HEK293 (cell line): ENCODE results near the gene DCAF4.

Source experiments
- CTCF ChIA-PET: fragments of 350-600 bp; formaldehyde crosslinking; extraction: SDS; loops from one replicate; lab custom pipeline; 2021; ENCODE audit warnings: antibody characterized with exemption; lab: Yijun Ruan, JAX
- POLR2A ChIA-PET: fragments of 300-600 bp; formaldehyde crosslinking; extraction: SDS; loops from one replicate; lab custom pipeline; 2020; ENCODE audit warnings: antibody characterized with exemption, inconsistent platforms; lab: Yijun Ruan, JAX
- H3K27ac ChIP-seq: fragments of 200-500 bp; sonication (Bioruptor generic); 2 replicates; pipeline ENCODE4 v1.5.1; 2014; ENCODE audit warnings: low read depth, low read length, control low read depth, inconsistent platforms; ENCODE audit errors: extremely low read depth
- H3K36me3 ChIP-seq, 2 experiments: fragments of 200-500 bp in 1 of 2; sonication (Bioruptor generic) in 1 of 2; 1 replicate in 1 of 2; 2 replicates in 1 of 2; pipeline ENCODE4 v1.5.1; 2014 to 2017; ENCODE audit warnings: inconsistent platforms in 2 of 2, low read length in 2 of 2; ENCODE audit not compliant: control insufficient read depth in 2 of 2, insufficient read depth in 1 of 2
- H3K4me1 ChIP-seq: fragments of 200-500 bp; sonication (Bioruptor generic); 2 replicates; pipeline ENCODE4 v1.5.1; 2014; ENCODE audit warnings: mild to moderate bottlenecking, low read length, inconsistent platforms; ENCODE audit not compliant: control insufficient read depth, insufficient read depth
- H3K4me3 ChIP-seq: 2 replicates; pipeline ENCODE4 v1.5.1; 2011; ENCODE audit warnings: low read depth, mild to moderate bottlenecking, control low read depth, low read length, moderate library complexity
- H3K9me3 ChIP-seq: fragments of 200-500 bp; sonication (Bioruptor generic); 2 replicates; pipeline ENCODE4 v1.5.1; 2014; ENCODE audit warnings: low read depth, low read length, inconsistent platforms; ENCODE audit not compliant: control insufficient read depth, insufficient read depth
- GFI1B ChIP-seq: fragments of 450-650 bp; formaldehyde crosslinking; IDR thresholded peaks from 2 replicates; pipeline ENCODE4 v1.5.1; 2016; ENCODE audit warnings: missing biosample characterization, missing genetic modification characterization
- KLF7 ChIP-seq: fragments of 450-650 bp; formaldehyde crosslinking; IDR thresholded peaks from 2 replicates; pipeline ENCODE4 v1.5.1; 2016; ENCODE audit warnings: missing biosample characterization, missing genetic modification characterization, borderline replicate concordance
- ZBTB1 ChIP-seq: fragments of 450-650 bp; formaldehyde crosslinking; IDR thresholded peaks from 2 replicates; pipeline ENCODE4 v1.5.1; 2016; ENCODE audit warnings: missing biosample characterization, missing genetic modification characterization
- ZBTB8A ChIP-seq: fragments of 450-650 bp; formaldehyde crosslinking; IDR thresholded peaks from 2 replicates; pipeline ENCODE4 v1.5.1; 2016; ENCODE audit warnings: missing biosample characterization, missing genetic modification characterization
- ZEB2 ChIP-seq: fragments of 450-650 bp; formaldehyde crosslinking; IDR thresholded peaks from 2 replicates; pipeline ENCODE4 v1.5.1; 2016; ENCODE audit warnings: missing biosample characterization, missing genetic modification characterization
- ZNF10 ChIP-seq: fragments of 450-650 bp; formaldehyde crosslinking; IDR thresholded peaks from 2 replicates; pipeline ENCODE4 v1.5.1; 2017; ENCODE audit warnings: missing biosample characterization, missing genetic modification characterization
- ZNF266 ChIP-seq: fragments of 450-650 bp; formaldehyde crosslinking; IDR thresholded peaks from 2 replicates; pipeline ENCODE4 v1.5.1; 2016; ENCODE audit warnings: missing biosample characterization, missing genetic modification characterization, low read depth
- ZNF560 ChIP-seq: fragments of 450-650 bp; formaldehyde crosslinking; IDR thresholded peaks from 2 replicates; pipeline ENCODE4 v1.5.1; 2017; ENCODE audit warnings: missing biosample characterization, missing genetic modification characterization, borderline replicate concordance
- ZNF626 ChIP-seq: fragments of 450-650 bp; sonication (Bioruptor Pico); formaldehyde crosslinking; IDR thresholded peaks from 2 replicates; pipeline ENCODE4 v1.5.1; 2018; ENCODE audit warnings: missing biosample characterization, missing genetic modification characterization, inconsistent platforms
- ZNF654 ChIP-seq: fragments of 450-650 bp; formaldehyde crosslinking; IDR thresholded peaks from 2 replicates; pipeline ENCODE4 v1.5.1; 2016; ENCODE audit warnings: low read depth, missing biosample characterization, missing genetic modification characterization
- ZNF660 ChIP-seq: fragments of 450-650 bp; IDR thresholded peaks from 2 replicates; pipeline ENCODE4 v1.5.1; 2018; ENCODE audit warnings: missing biosample characterization, mild to moderate bottlenecking, missing genetic modification characterization
- ZNF701 ChIP-seq: fragments of 450-650 bp; formaldehyde crosslinking; IDR thresholded peaks from 2 replicates; pipeline ENCODE4 v1.5.1; 2016; ENCODE audit warnings: missing biosample characterization, missing genetic modification characterization
- ZXDB ChIP-seq: fragments of 450-650 bp; formaldehyde crosslinking; IDR thresholded peaks from 2 replicates; pipeline ENCODE4 v1.5.1; 2016; ENCODE audit warnings: missing biosample characterization, missing genetic modification characterization
- TF ChIP-seq, protein P1 (sequence below): fragments of 450-650 bp; formaldehyde crosslinking; IDR thresholded peaks from 2 replicates; pipeline ENCODE4 v1.5.1; 2016; ENCODE audit warnings: missing biosample characterization, missing genetic modification characterization
- TF ChIP-seq, protein P2 (sequence below): fragments of 450-650 bp; formaldehyde crosslinking; IDR thresholded peaks from 2 replicates; pipeline ENCODE4 v1.5.1; 2016; ENCODE audit warnings: missing biosample characterization, missing genetic modification characterization, borderline replicate concordance
- TF ChIP-seq, protein P3 (sequence below): fragments of 450-650 bp; formaldehyde crosslinking; IDR thresholded peaks from 2 replicates; pipeline ENCODE4 v1.5.0; 2017; ENCODE audit warnings: missing biosample characterization, missing genetic modification characterization, borderline replicate concordance
- TF ChIP-seq, protein P4 (sequence below): fragments of 450-650 bp; formaldehyde crosslinking; IDR thresholded peaks from 2 replicates; pipeline ENCODE4 v1.5.1; 2016; ENCODE audit warnings: missing biosample characterization, missing genetic modification characterization, low read depth
- TF ChIP-seq, protein P5 (sequence below): IDR thresholded peaks from 2 replicates; pipeline ENCODE4 v1.6.1; 2011; ENCODE audit warnings: mild to moderate bottlenecking, low read depth, low read length, borderline replicate concordance
- TF ChIP-seq, protein P6 (sequence below): fragments of 450-650 bp; formaldehyde crosslinking; IDR thresholded peaks from 2 replicates; pipeline ENCODE4 v1.5.1; 2016; ENCODE audit warnings: missing biosample characterization, missing genetic modification characterization

The DCAF4 gene

DNA sequence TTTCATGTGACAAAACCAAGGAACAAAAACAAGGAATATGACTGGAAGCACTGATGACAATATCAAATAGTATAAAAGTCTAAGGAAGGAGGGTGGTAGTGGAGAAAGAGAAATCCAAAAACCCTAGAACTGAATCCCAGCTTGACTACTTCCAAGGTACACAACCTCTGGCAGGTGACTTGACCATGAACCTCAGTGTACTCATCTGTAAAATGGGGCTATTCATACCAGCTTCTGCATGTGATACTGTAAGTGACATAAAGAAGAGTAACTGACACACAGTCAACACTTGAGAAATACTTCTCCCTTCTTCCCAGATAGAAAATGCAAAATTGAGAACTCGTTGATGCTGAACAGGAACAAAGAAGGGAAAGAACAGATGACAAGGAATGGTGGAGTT is 22.0 kb upstream of the DCAF4 start (continued):
- TF ChIP-seq, protein P1, sequence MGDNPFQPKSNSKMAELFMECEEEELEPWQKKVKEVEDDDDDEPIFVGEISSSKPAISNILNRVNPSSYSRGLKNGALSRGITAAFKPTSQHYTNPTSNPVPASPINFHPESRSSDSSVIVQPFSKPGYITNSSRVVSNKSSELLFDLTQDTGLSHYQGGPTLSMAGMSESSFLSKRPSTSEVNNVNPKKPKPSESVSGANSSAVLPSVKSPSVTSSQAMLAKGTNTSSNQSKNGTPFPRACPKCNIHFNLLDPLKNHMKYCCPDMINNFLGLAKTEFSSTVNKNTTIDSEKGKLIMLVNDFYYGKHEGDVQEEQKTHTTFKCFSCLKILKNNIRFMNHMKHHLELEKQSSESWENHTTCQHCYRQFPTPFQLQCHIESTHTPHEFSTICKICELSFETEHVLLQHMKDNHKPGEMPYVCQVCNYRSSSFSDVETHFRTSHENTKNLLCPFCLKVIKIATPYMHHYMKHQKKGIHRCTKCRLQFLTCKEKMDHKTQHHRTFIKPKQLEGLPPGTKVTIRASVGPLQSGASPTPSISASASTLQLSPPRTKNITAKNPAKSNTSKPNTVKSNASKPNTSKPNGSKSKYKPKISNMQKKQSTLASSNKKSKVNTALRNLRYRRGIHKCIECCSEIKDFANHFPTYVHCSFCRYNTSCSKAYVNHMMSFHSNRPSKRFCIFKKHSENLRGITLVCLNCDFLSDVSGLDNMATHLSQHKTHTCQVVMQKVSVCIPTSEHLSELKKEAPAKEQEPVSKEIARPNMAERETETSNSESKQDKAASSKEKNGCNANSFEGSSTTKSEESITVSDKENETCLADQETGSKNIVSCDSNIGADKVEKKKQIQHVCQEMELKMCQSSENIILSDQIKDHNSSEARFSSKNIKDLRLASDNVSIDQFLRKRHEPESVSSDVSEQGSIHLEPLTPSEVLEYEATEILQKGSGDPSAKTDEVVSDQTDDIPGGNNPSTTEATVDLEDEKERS (tag by site-specific recombination), result no peak

DNA sequence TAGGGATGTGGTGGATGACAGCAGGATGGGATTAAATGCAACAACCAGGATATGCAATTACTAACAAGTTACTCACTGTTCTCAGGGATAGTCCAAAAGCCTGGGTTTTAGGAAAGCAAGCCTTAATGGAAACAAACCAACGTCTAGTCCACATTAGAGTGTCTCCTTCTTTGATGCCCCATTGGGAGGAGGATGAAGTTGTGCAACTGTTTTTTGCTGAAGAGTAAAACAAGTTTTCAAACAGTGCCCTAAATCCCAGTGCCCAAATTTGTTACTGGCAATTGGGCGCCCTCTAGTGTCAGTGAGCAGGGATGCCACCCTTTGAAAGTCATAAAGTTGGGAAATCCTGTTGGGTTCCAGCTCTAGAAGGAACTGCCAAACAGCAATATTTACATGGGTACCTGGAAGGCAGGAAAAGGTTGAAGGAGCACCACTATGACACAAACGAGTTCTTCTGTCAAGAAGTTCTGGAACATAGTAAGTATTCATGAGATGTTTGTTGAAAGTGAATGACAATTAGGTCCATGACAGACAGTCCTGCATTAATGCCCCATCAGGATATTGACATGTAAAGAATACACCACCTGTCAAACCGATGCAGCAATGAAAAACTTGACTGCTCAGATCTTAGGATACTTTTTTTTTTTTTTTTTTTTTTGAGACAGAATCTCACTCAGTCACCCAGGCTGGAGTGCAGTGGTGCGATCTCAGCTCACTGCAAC is 21.3 kb upstream of the DCAF4 start:
- ChIA-PET CTCF (interaction anchor here (0.6 to 7.5 kb wide), 24 partner anchors 9 to 1806 kb away, joined by 3 to 158 read pairs (median 4); partner anchors contain the start of gene DPF3), POLR2A (no interaction called here)

DNA sequence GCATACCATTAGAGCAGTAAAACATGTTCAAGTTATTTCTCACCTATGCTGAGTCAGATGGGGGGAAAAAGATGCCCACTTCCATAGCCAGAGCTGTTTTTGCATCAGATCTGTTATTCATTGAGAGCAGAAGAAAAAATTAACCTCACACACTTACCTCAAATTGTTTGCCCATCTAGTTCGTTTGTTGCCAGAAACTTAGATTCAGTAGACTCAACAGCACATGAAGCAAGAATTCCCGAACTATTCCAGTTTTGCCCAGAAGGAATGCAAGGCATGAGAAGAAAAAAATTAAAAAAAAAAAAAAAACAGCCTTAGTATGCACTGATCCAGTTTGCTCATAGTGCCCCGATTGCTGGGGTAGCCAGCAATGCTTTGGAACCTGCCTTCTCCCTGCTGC is 19.9 kb upstream of the DCAF4 start:
- H3K27ac ChIP-seq, result no peak overlapping the region
- H3K4me3 ChIP-seq, result no peak overlapping the region
- H3K4me1 ChIP-seq, result peaks cover 4% of the 10 kb centered on the region; the same call in 1 of the 2 replicates
- POLR2A ChIA-PET, result no interaction called here
- H3K36me3 ChIP-seq, result no peaks in the 10 kb centered on the region
- CTCF ChIA-PET, result interaction anchor here (0.7 to 7.5 kb wide), 6 partner anchors 12 to 597 kb away, joined by 3 to 158 read pairs (median 6); partner anchors contain the start of gene DPF3
- no peaks in the 10 kb centered on the region for H3K9me3 ChIP-seq
- TF ChIP-seq ZNF10 (tag by site-specific recombination) (no peak), GFI1B (tag by site-specific recombination) (no peak), ZEB2 (tag by site-specific recombination) (no peak), ZNF701 (tag by site-specific recombination) (no peak), KLF7 (tag by site-specific recombination) (no peak), ZNF654 (tag by site-specific recombination) (no peak), ZNF626 (tag by site-specific recombination) (no peak), ZXDB (no peak), ZNF266 (tag by site-specific recombination) (no peak)
- TF ChIP-seq, protein P2, sequence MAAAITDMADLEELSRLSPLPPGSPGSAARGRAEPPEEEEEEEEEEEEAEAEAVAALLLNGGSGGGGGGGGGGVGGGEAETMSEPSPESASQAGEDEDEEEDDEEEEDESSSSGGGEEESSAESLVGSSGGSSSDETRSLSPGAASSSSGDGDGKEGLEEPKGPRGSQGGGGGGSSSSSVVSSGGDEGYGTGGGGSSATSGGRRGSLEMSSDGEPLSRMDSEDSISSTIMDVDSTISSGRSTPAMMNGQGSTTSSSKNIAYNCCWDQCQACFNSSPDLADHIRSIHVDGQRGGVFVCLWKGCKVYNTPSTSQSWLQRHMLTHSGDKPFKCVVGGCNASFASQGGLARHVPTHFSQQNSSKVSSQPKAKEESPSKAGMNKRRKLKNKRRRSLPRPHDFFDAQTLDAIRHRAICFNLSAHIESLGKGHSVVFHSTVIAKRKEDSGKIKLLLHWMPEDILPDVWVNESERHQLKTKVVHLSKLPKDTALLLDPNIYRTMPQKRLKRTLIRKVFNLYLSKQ (tag by site-specific recombination), result no peak
- TF ChIP-seq, protein P3, sequence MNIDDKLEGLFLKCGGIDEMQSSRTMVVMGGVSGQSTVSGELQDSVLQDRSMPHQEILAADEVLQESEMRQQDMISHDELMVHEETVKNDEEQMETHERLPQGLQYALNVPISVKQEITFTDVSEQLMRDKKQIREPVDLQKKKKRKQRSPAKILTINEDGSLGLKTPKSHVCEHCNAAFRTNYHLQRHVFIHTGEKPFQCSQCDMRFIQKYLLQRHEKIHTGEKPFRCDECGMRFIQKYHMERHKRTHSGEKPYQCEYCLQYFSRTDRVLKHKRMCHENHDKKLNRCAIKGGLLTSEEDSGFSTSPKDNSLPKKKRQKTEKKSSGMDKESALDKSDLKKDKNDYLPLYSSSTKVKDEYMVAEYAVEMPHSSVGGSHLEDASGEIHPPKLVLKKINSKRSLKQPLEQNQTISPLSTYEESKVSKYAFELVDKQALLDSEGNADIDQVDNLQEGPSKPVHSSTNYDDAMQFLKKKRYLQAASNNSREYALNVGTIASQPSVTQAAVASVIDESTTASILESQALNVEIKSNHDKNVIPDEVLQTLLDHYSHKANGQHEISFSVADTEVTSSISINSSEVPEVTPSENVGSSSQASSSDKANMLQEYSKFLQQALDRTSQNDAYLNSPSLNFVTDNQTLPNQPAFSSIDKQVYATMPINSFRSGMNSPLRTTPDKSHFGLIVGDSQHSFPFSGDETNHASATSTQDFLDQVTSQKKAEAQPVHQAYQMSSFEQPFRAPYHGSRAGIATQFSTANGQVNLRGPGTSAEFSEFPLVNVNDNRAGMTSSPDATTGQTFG (tag by site-specific recombination), result no peak
- TF ChIP-seq, protein P4, sequence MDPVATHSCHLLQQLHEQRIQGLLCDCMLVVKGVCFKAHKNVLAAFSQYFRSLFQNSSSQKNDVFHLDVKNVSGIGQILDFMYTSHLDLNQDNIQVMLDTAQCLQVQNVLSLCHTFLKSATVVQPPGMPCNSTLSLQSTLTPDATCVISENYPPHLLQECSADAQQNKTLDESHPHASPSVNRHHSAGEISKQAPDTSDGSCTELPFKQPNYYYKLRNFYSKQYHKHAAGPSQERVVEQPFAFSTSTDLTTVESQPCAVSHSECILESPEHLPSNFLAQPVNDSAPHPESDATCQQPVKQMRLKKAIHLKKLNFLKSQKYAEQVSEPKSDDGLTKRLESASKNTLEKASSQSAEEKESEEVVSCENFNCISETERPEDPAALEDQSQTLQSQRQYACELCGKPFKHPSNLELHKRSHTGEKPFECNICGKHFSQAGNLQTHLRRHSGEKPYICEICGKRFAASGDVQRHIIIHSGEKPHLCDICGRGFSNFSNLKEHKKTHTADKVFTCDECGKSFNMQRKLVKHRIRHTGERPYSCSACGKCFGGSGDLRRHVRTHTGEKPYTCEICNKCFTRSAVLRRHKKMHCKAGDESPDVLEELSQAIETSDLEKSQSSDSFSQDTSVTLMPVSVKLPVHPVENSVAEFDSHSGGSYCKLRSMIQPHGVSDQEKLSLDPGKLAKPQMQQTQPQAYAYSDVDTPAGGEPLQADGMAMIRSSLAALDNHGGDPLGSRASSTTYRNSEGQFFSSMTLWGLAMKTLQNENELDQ (tag by site-specific recombination), result no peak
- TF ChIP-seq, protein P5, sequence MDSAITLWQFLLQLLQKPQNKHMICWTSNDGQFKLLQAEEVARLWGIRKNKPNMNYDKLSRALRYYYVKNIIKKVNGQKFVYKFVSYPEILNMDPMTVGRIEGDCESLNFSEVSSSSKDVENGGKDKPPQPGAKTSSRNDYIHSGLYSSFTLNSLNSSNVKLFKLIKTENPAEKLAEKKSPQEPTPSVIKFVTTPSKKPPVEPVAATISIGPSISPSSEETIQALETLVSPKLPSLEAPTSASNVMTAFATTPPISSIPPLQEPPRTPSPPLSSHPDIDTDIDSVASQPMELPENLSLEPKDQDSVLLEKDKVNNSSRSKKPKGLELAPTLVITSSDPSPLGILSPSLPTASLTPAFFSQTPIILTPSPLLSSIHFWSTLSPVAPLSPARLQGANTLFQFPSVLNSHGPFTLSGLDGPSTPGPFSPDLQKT, result no peak

More for the DNA sequence above, 21.3 kb upstream of the DCAF4 start:
- no peaks in the 10 kb centered on the region for H3K9me3 ChIP-seq
- peaks cover 4% of the 10 kb centered on the region; the same call in 1 of the 2 replicates for H3K4me1 ChIP-seq
- no peak overlapping the region for H3K27ac ChIP-seq
- H3K36me3 ChIP-seq, result no peaks in the 10 kb centered on the region
- peak; percentile 88 for TF ChIP-seq ZNF654 (tag by site-specific recombination)
- TF ChIP-seq ZBTB1 (tag by site-specific recombination), result no peak
- TF ChIP-seq ZNF560 (tag by site-specific recombination), result no peak
- peak; percentile 70; the same call in 1 of the 2 replicates for TF ChIP-seq ZNF660 (tag by site-specific recombination)
- TF ChIP-seq, protein P6, sequence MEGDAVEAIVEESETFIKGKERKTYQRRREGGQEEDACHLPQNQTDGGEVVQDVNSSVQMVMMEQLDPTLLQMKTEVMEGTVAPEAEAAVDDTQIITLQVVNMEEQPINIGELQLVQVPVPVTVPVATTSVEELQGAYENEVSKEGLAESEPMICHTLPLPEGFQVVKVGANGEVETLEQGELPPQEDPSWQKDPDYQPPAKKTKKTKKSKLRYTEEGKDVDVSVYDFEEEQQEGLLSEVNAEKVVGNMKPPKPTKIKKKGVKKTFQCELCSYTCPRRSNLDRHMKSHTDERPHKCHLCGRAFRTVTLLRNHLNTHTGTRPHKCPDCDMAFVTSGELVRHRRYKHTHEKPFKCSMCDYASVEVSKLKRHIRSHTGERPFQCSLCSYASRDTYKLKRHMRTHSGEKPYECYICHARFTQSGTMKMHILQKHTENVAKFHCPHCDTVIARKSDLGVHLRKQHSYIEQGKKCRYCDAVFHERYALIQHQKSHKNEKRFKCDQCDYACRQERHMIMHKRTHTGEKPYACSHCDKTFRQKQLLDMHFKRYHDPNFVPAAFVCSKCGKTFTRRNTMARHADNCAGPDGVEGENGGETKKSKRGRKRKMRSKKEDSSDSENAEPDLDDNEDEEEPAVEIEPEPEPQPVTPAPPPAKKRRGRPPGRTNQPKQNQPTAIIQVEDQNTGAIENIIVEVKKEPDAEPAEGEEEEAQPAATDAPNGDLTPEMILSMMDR (tag by site-specific recombination), result peak; percentile 47; the same call in 1 of the 2 replicates
- peak; percentile 81 for TF ChIP-seq ZBTB8A (tag by site-specific recombination)
- no peak overlapping the region for H3K4me3 ChIP-seq
